HCT116 (cell line): ENCODE results near the gene GALNT6. TPM values are rescaled to one million over a fixed set of nuclear protein-coding genes. Genes with fewer than 3 reads are reported as not detected.

Experiments
- ATAC-seq: fragments of 200-7000 bp; cut with Tn5 transposase; 2 replicates; pipeline ENCODE4 v1.9.1; 2020; ENCODE audit warnings: mild to moderate bottlenecking, moderate library complexity
- BruUV-seq: library from RNA; stranded (reverse); fragments of 400-500 nt; replicated peaks from 2 replicates; lab custom pipeline; 2021; lab: Mats Ljungman, UMichigan
- CTCF ChIA-PET: fragments of 300-600 bp; sonication (Branson Sonifier 250); formaldehyde crosslinking; loops from one replicate; lab custom pipeline; 2021; ENCODE audit warnings: antibody characterized with exemption; lab: Charles Lee
- POLR2A ChIA-PET: fragments of 300-600, 350-600 bp; sonication (Branson Sonifier 250); formaldehyde crosslinking; loops from one replicate; lab custom pipeline; 2021; ENCODE audit warnings: antibody characterized with exemption; lab: Charles Lee
- RAD21 ChIA-PET, 2 experiments: fragments of 300-600 bp; sonication (Branson Sonifier 250); formaldehyde crosslinking; loops; one replicate each; lab custom pipeline; 2023; ENCODE audit warnings: low total read pairs in 2 of 2; ENCODE audit not compliant: uncharacterized antibody in 2 of 2, unreplicated experiment in 2 of 2, low non-redundant PET in 1 of 2; lab: Charles Lee
- DNase-seq: peaks from one replicate; pipeline ENCODE4 v3.0.0-alpha.2; 2010; ENCODE audit warnings: low read depth, low spot score
- H2AFZ ChIP-seq: fragments of 200-600 bp; shearing (Covaris generic), sonication (generic); 2 replicates; pipeline ENCODE4 v1.6.1; 2017; ENCODE audit warnings: low read depth, mixed run types, mixed read lengths, antibody characterized with exemption, low read length; ENCODE audit not compliant: poor library complexity, severe bottlenecking
- H3K27ac ChIP-seq: 2 replicates; pipeline ENCODE4 v1.5.1; 2012; ENCODE audit warnings: low read depth, low read length
- H3K27me3 ChIP-seq: fragments of 200-600 bp; sonication (generic); 2 replicates; pipeline ENCODE4 v1.6.1; 2016; ENCODE audit warnings: mixed run types, low read length, mixed read lengths; ENCODE audit not compliant: insufficient read depth
- H3K36me3 ChIP-seq, 2 experiments: fragments of 200-500 bp in 1 of 2; fragments of 200-600 bp in 1 of 2; sonication (Bioruptor generic) in 1 of 2; sonication (generic) in 1 of 2; 2 replicates each; pipeline versions ENCODE4 v1.5.1 to v1.6.1; 2014 to 2016; ENCODE audit warnings: low read length in 2 of 2, inconsistent platforms in 1 of 2, mixed read lengths in 1 of 2, mixed run types in 1 of 2; ENCODE audit not compliant: insufficient read depth in 2 of 2, control insufficient read depth in 1 of 2
- H3K4me1 ChIP-seq, 2 experiments: fragments of 200-600 bp in 1 of 2; sonication (generic) in 1 of 2; 2 replicates each; pipeline versions ENCODE4 v1.5.1 to v1.6.1; 2012 to 2017; ENCODE audit warnings: low read length in 2 of 2, inconsistent platforms in 1 of 2, mild to moderate bottlenecking in 1 of 2, mixed read lengths in 1 of 2, mixed run types in 1 of 2, moderate library complexity in 1 of 2; ENCODE audit not compliant: insufficient read depth in 2 of 2, control insufficient read depth in 1 of 2
- H3K4me2 ChIP-seq: fragments of 200-600 bp; sonication (generic); 2 replicates; pipeline ENCODE4 v1.6.1; 2017; ENCODE audit warnings: mixed run types, low read length, mixed read lengths
- H3K4me3 ChIP-seq, 2 experiments: fragments of 200-600 bp in 1 of 2; sonication (generic) in 1 of 2; replicated peaks in 1 of 2; 2 replicates each; pipeline ENCODE4 v1.5.1; 2011 to 2016; ENCODE audit warnings: low read length in 2 of 2, control low read depth in 1 of 2, low read depth in 1 of 2, mild to moderate bottlenecking in 1 of 2, mixed read lengths in 1 of 2, mixed run types in 1 of 2
- H3K79me2 ChIP-seq: fragments of 200-600 bp; sonication (generic); 2 replicates; pipeline ENCODE4 v1.6.1; 2017; ENCODE audit warnings: mild to moderate bottlenecking, mixed run types, low read length, moderate library complexity, mixed read lengths; ENCODE audit not compliant: insufficient read depth
- H3K9ac ChIP-seq: fragments of 200-600 bp; sonication (generic); 2 replicates; pipeline ENCODE4 v1.6.1; 2016; ENCODE audit warnings: low read length, mixed read lengths
- H3K9me2 ChIP-seq: fragments of 200-600 bp; sonication (generic), shearing (Covaris generic); 2 replicates; pipeline ENCODE4 v1.6.1; 2017; ENCODE audit warnings: mixed run types, mild to moderate bottlenecking, moderate library complexity; ENCODE audit not compliant: insufficient read depth
- H3K9me3 ChIP-seq, 2 experiments: fragments of 200-500 bp in 1 of 2; fragments of 200-600 bp in 1 of 2; sonication (Bioruptor generic) in 1 of 2; sonication (generic) in 1 of 2; 2 replicates each; pipeline ENCODE4 v1.6.1; 2014 to 2017; ENCODE audit warnings: low read length in 2 of 2, mixed read lengths in 2 of 2, inconsistent platforms in 1 of 2, low read depth in 1 of 2, mild to moderate bottlenecking in 1 of 2, mixed run types in 1 of 2, moderate library complexity in 1 of 2; ENCODE audit not compliant: control insufficient read depth in 1 of 2, insufficient read depth in 1 of 2
- H4K20me1 ChIP-seq: fragments of 200-600 bp; sonication (generic), shearing (Covaris generic); 2 replicates; pipeline ENCODE4 v1.6.1; 2017; ENCODE audit warnings: mixed run types, mild to moderate bottlenecking, moderate library complexity; ENCODE audit not compliant: insufficient read depth
- CTCF ChIP-seq, 3 experiments: fragments of 200-600 bp in 1 of 3; sonication (generic) in 1 of 3; IDR thresholded peaks in 2 of 3; conservative IDR thresholded peaks in 1 of 3; 2 replicates each; pipeline ENCODE4 v1.5.1; 2012 to 2017; ENCODE audit warnings: low read depth in 2 of 3, low read length in 2 of 3, antibody characterized with exemption in 1 of 3, borderline replicate concordance in 1 of 3, control low read depth in 1 of 3, mild to moderate bottlenecking in 1 of 3, mixed read lengths in 1 of 3, mixed run types in 1 of 3, moderate library complexity in 1 of 3; ENCODE audit not compliant: insufficient read depth in 1 of 3
- EGR1 ChIP-seq: IDR thresholded peaks from 2 replicates; pipeline ENCODE4 v1.6.1; 2012; ENCODE audit warnings: low read depth
- ELF1 ChIP-seq: IDR thresholded peaks from 2 replicates; pipeline ENCODE4 v1.6.1; 2012; ENCODE audit warnings: low read depth, borderline replicate concordance
- EZH2phosphoT487 ChIP-seq: fragments of 200-600 bp; IDR thresholded peaks from 2 replicates; pipeline ENCODE4 v1.6.1; 2018; ENCODE audit warnings: antibody characterized with exemption, borderline replicate concordance
- FOSL1 ChIP-seq: IDR thresholded peaks from 2 replicates; pipeline ENCODE4 v1.6.1; 2012; ENCODE audit warnings: low read depth
- RAD21 ChIP-seq: IDR thresholded peaks from 2 replicates; pipeline ENCODE4 v1.6.1; 2012; ENCODE audit warnings: low read depth, mild to moderate bottlenecking
- SRF ChIP-seq: IDR thresholded peaks from 2 replicates; pipeline ENCODE4 v1.6.1; 2012; ENCODE audit warnings: low read depth
- YY1 ChIP-seq: IDR thresholded peaks from 2 replicates; pipeline ENCODE4 v1.6.1; 2011; ENCODE audit warnings: low read length, low read depth, moderate library complexity, mild to moderate bottlenecking; ENCODE audit not compliant: insufficient replicate concordance; ENCODE audit errors: extremely low read depth
- ZBTB33 ChIP-seq: IDR thresholded peaks from 2 replicates; pipeline ENCODE4 v1.6.1; 2011; ENCODE audit warnings: mild to moderate bottlenecking, low read length, moderate library complexity; ENCODE audit not compliant: insufficient replicate concordance; ENCODE audit errors: extremely low read depth
- ZNF274 ChIP-seq: fragments of 200-500 bp; sonication (Bioruptor generic); IDR thresholded peaks from 2 replicates; pipeline ENCODE4 v1.6.1; 2014; ENCODE audit warnings: mild to moderate bottlenecking, low read depth, low read length, inconsistent platforms
- intact Hi-C: fragments of 100-400 bp; cut with micrococcal nuclease; formaldehyde crosslinking; loops from 2 replicates; pipeline ENCODE4 v1.10.0; 2022
- total RNA-seq: library from RNA; stranded (reverse); gene quantifications from one replicate; pipeline ENCODE4 v1.2.1, GENCODE V29; 2021; ENCODE audit not compliant: unreplicated experiment

Gene GALNT6
- total RNA-seq, 1 experiment from 2014 or later = 16.4 TPM

GRCh38 chr12:51429700-51430099 is 38.5 kb upstream of the GALNT6 start (continued):
- TF ChIP-seq ELF1 = no peak

DNA sequence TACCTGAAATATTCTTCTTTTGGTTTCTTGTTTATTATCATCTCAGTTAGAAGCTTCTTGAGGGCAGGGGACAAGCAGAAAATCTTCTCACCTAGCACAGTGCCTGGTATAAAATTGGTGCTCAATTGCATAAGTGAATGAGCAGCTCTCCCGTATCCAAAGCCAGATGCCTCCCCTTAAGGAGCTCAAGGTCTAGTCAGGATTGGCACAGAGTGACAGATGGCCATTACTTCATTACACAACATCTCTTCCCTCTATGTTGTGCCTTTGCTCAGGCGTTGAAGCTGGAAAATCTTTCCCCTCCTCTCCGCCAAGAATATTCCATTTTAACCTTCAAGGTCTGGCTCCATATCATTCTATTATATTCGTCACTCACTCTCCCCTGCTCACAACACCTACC is 37.0 kb upstream of the GALNT6 start:
- Histone ChIP-seq H3K4me3 (no peak overlapping the region), H3K9me3 (no peaks in the 10 kb centered on the region), H3K27ac (no peak overlapping the region), H3K4me1 (peaks cover 7 to 9% of the 10 kb centered on the region in 2 experiments; a peak in 2 of 4 replicates), H3K4me2 (no peak overlapping the region), H2AFZ (no peak overlapping the region), H3K36me3 (no peaks in the 10 kb centered on the region), H3K9me2 (no peaks in the 10 kb centered on the region), H3K27me3 (no peaks in the 10 kb centered on the region), H3K9ac (no peak overlapping the region), H4K20me1 (no peaks in the 10 kb centered on the region), H3K79me2 (no peaks in the 10 kb centered on the region)
- ChIA-PET CTCF (interaction anchor here (1.1 to 1.6 kb wide), 2 partner anchors 100 to 104 kb away, joined by 3 read pairs; no protein-coding TSS in a partner anchor), RAD21 (no interaction called here), POLR2A (no interaction called here)
- DNase-seq (no peak), ATAC-seq (no peak)
- no TSS peak for BruUV-seq
- TF ChIP-seq CTCF (IDR thresholded peaks at IDR 0.05 in 2 of 3, conservative IDR thresholded peaks at IDR 0.05 in 1 of 3; ENCODE audit: borderline replicate concordance in 1 of 3, insufficient read depth in 1 of 3, low read depth in 2 of 3, low read length in 2 of 3) (no peak), YY1 (no peak), RAD21 (no peak), ZBTB33 (no peak), SRF (no peak), ELF1 (no peak), EGR1 (no peak), FOSL1 (no peak), ZNF274 (no peak), EZH2phosphoT487 (no peak)
- intact Hi-C loops = no loop called here
